HG03439 (cell line): Measurements from ENCODE around the gene RNF223.
"Not testable (repeated sequence)": the region's sequence is repeated elsewhere in the genome, so short reads cannot be mapped to it uniquely, and the experiment has no call there.

Experiments
- ATAC-seq: cut with Tn5 transposase; IDR thresholded peaks from one replicate; pipeline ENCODE4 v1.9.1; 2021; ENCODE audit warnings: mild to moderate bottlenecking, moderate library complexity; ENCODE audit not compliant: unreplicated experiment

RNF223 gene

GRCh38 chr1:1061682-1062345 lies 12.3 kb downstream of the RNF223 start:
- no peak for ATAC-seq

GRCh38 chr1:1060281-1061000 lies 13.7 kb downstream of the RNF223 start:
- no peak for ATAC-seq

DNA sequence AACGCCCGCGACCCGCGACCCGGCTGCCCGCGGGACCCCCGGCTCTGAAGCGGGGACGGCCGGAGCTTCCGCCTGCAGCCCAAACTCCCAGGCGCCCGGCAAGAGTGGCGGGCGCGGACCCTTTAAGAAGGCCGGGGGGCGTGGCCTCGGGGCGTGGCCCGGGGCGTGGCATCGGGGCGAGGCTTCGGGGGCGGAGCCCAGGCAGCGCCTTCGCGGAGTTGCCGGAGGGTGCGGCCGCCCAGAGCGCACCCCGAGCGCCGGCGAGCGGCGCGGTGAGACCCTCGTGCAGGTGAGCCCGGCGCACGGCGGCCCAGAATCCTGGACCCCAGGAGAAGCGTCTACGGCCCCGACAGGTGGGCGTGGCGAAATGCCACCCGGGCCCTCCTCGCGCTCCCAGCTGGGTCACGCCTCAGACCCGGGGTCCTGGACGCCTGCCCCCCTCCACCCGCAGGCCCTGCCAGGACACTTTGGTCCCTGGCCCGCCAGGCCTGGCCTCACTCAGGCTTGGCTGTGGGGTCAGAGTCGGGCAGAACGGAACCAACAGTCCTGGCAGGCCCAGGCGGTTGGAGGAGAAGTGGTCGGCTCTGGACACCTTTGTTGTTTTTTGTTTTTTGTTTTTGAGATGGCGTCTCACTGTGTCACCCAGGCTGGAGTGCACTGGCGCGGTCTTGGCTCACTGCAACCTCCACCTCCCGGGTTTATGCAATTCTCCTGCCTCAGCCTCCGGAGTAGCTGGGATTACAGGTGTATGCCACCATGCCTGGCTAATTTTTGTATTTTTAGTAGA lies 14.4 kb downstream of the RNF223 start:
- peak; percentile 50 for ATAC-seq

DNA sequence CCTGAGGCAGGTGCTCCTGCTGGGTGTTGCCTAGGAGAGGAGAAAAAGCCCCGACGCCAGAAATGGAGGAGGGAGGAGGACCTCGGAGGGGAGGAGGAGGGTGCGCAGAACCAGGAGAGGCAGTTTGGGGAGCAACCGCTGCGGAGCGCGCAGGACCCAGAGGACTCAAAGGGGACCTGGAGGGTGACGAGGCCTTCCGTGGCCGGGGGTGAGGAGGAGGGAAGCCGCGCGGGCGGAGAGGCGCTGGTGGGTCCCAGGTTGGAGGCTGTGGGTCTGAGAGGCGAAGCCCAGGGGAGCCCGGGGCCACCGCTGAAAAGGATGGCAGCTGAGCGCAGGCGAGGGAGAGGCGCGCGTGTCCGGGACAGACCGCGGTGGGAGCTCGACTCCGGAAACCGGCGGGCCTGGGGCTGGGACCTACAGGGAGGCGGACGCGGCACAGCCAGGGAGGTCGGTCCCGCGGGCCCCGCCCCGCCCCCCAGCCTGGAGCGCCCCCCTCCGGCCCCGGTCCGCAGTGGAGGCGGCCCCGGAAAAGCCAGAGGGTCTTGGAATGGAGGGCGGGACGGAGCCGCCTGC lies 15.1 kb downstream of the RNF223 start:
- ATAC-seq: peak; percentile 27

DNA sequence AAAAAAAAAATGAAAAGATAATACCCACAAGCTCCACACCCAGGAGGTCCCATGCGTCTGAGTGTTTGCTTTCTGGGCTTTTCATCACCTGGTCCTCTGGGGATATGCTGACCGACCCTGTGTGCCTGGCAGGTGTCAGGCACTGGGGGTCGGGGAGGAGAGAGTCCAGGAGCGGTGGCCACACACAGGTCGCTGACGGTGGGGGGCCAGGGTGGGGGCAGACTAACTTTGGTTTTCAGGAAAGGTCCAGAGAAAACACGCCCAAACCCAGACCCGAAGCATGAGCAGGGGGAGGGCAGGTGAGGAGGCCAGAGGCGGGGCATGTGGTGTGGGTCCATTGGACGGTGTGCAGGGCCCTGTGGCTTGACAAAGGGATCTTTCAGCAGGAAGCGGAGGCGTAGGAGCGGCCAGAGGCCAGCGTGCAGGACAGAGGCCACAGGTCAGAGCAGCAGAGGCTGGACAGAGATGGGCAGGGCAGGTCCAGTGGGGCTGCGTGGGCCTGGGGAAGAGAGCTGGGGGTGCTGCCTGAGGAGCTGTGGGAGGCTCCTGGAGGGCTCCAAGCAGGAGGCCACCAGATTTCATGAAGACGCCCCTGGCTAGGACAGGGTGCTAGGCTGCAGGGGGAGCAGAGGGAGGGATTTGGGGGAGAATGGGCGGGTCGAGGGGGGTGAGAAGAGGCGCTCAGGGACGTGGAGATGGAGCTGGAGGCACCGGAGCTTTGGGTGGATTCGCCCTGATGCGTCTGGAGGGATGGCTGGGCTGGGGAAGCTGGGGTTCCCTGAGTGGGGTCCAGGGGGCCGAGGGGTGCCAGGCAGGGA lies 15.8 kb downstream of the RNF223 start:
- no peak for ATAC-seq

DNA sequence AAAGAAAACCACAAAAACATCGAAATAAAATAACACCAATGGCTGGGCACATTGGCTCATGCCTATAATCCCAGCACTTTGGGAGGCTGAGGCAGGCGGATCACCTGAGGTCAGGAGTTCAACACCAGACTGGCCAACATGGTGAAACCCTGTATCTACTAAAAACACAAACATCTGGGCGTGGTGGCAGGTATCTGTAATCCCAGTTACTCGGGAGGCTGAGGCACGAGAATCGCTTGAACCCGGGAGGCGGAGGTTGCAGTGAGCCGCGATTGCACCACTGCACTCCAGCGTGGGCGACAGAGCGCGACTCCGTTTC lies 16.4 kb downstream of the RNF223 start:
- not testable (repeated sequence) for ATAC-seq

DNA sequence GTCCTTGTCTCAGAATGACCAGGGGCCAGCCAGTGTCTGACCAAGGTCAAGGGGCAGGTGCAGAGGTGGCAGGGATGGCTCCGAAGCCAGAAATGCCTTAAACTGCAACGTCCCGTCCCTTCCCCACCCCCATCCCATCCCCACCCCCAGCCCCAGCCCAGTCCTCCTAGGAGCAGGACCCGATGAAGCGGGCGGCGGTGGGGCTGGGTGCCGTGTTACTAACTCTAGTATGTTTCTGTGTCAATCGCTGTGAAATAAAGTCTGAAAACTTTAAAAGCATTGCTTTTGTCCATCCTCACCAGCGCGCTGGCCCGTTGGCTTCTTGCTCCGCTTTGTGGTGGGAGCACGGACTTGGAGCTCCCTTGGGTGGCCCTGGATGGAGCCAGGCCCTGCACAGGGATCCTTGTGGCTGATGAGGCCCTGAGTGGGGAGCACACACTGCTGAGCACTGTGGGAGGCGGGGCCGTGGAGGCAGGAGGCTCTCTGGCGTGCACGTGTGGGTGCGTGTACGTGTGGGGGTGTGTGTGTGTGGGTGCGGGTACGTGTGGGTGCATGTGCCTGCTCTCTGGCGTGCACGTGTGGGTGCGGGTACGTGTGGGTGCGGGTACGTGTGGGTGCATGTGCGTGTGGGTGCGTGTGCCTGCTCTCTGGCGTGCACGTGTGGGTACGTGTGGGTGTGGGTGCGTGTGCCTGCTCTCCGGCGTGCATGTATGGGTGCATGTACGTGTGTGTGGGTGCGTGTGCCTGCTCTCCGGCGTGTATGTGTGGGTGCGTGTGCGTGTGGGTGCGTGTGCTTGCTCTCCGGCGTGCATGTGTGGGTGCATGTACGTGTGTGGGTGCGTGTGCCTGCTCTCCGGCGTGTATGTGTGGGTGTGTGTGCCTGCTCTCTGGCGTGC lies 18.0 kb downstream of the RNF223 start:
- ATAC-seq: no peak

DNA sequence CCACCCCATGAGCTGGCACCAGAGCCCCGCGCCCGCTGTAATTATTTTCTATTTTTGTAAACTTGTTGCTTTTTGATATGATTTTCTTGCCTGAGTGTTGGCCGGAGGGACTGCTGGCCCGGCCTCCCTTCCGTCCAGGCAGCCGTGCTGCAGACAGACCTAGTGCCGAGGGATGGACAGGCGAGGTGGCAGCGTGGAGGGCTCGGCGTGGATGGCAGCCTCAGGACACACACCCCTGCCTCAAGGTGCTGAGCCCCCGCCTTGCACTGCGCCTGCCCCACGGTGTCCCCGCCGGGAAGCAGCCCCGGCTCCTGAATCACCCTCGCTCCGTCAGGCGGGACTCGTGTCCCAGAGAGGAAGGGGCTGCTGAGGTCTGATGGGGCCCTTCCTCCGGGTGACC lies 19.1 kb downstream of the RNF223 start:
- no peak for ATAC-seq

GRCh38 chr1:1054099-1054700 lies 19.9 kb downstream of the RNF223 start:
- ATAC-seq: no peak

DNA sequence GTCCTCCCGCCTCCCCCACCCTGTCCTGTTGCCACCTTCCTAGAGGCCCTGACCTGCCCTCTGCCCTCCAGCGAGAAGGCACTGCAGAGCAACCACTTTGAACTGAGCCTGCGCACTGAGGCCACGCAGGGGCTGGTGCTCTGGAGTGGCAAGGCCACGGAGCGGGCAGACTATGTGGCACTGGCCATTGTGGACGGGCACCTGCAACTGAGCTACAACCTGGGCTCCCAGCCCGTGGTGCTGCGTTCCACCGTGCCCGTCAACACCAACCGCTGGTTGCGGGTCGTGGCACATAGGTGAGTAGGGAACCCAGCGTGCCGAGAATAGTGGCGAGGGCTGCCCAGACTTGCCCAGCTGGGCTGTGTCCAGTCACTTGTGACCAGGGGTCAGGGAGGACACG lies 20.4 kb downstream of the RNF223 start:
- no peak for ATAC-seq

DNA sequence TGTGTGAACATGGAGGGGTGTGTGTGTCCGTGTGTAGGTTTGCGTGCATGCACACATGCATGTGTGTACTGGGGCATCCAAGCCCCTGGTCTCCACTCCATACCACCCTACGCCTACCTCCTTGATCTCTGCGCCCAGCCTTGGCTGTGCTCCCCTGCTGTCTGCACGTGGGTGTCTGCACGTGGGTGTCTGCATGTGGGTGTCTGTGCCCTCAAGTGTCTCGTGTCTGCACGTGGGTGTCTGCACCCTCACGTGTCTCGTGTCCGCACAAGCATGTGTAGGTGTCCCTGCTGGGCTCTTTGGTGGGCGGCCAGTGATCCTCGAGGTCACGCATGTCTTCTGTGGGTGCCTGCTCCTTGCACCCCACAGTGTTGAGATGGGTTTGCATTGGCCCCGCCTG lies 21.1 kb downstream of the RNF223 start:
- ATAC-seq: no peak

DNA sequence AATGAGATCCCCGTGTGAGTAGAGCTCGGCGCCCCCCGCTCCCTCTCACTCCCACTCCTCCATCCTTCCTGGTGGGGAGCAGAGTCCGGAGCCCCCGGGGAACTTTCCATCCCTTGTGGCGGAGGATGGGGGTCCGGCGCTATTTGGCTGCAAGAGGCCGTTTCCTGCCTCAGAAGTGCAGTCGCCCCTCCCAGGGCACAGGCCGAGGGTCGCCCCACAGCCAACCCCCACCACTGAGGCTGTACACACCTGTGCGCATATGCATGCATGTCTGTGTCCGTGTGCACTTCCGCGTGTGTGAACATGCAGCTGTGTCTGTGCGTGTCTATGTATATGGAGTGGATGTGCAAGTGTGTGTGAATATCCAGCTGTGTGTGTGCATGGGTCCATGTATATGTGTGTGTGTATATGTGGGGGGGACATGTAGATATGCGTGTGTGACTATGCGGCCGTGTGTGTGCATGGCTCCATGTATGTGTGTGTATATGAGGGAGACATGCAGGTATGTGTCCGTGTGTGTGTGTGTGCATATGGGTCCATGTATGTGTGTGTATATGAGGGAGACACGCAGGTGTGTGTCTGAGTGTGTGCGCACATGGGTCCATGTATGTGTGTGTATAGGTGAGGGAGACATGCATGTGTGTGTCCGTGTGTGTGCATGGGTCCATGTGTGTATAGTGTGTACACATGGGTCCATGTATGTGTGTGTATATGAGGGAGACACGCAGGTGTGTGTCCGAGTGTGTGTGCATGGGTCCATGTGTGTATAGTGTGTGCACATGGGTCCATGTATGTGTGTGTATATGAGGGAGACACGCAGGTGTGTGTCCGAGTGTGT lies 21.9 kb downstream of the RNF223 start:
- no peak for ATAC-seq

DNA sequence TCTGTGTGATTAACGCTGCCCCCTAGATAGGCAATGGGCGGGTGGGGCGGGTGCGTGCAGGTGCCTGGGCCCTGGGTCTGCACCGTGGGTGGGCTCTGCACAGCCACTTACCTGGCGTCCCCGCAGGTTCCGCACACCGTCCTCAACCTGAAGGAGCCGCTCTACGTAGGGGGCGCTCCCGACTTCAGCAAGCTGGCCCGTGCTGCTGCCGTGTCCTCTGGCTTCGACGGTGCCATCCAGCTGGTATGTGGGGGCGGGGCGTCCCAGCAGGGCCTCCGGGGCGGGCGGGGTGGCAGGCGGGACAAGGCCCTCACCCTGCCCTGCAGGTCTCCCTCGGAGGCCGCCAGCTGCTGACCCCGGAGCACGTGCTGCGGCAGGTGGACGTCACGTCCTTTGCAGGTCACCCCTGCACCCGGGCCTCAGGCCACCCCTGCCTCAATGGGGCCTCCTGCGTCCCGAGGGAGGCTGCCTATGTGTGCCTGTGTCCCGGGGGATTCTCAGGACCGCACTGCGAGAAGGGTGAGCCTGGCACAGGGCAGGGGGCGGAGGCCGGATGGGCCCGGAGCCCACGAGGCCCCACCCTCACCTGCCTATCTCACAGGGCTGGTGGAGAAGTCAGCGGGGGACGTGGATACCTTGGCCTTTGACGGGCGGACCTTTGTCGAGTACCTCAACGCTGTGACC lies 22.8 kb downstream of the RNF223 start:
- ATAC-seq: no peak

GRCh38 chr1:1050577-1051052 lies 23.5 kb downstream of the RNF223 start:
- no peak for ATAC-seq

- no peak for ATAC-seq
Observed at GRCh38 chr1:1049318-1050165, 24.6 kb downstream of the RNF223 start.

DNA sequence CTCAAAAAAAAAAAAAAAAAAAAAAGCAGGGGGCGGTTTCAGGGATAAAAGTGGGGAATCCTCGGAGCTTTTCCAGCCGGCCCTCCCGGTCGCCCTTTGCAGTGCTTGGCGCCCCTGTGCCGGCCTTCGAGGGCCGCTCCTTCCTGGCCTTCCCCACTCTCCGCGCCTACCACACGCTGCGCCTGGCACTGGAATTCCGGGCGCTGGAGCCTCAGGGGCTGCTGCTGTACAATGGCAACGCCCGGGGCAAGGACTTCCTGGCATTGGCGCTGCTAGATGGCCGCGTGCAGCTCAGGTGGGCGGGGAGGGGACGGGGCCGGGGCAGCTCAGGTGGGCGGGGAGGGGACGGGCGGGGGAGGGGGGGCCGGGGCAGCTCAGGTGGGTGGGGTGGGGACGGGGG lies 25.3 kb downstream of the RNF223 start:
- ATAC-seq: no peak

DNA sequence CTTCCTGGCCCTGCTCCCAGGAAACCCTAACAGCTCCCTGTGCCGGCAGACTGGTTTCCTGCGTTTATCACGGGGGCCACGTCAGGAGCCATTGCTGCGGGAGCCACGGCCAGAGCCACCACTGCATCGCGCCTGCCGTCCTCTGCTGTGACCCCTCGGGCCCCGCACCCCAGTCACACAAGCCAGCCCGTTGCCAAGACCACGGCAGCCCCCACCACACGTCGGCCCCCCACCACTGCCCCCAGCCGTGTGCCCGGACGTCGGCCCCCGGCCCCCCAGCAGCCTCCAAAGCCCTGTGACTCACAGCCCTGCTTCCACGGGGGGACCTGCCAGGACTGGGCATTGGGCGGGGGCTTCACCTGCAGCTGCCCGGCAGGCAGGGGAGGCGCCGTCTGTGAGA lies 26.1 kb downstream of the RNF223 start:
- no peak for ATAC-seq
